Aorta (tissue), 5 donors: ENCODE data around the gene DCC. TPM values are rescaled to one million over a fixed set of nuclear protein-coding genes. Genes with fewer than 3 reads are reported as not detected.

ENCODE experiments used
- ATAC-seq: fragments of 200-7000 bp; cut with Tn5 transposase; one replicate; pipeline ENCODE4 v1.9.1; 2022; ENCODE audit warnings: moderate library complexity; ENCODE audit not compliant: low FRiP score
- DNase-seq, 2 donors: peaks; one replicate each; pipeline ENCODE4 v3.0.0-alpha.2; 2020
- H3K27ac ChIP-seq, 2 donors: one replicate each; pipeline ENCODE4 v1.5.1; 2013; ENCODE audit warnings: low read length in 2 of 2, mild to moderate bottlenecking in 2 of 2, moderate library complexity in 2 of 2, control low read depth in 1 of 2, inconsistent platforms in 1 of 2, low read depth in 1 of 2
- H3K27me3 ChIP-seq, 2 donors: one replicate each; pipeline ENCODE4 v1.6.1; 2013; ENCODE audit warnings: control low read depth in 1 of 2, low read length in 1 of 2, mild to moderate bottlenecking in 1 of 2, moderate library complexity in 1 of 2; ENCODE audit not compliant: insufficient read depth in 2 of 2, control insufficient read depth in 1 of 2
- H3K36me3 ChIP-seq, 2 donors: one replicate each; pipeline ENCODE4 v1.6.1; 2013; ENCODE audit warnings: control low read depth in 1 of 2, low read length in 1 of 2, mild to moderate bottlenecking in 1 of 2; ENCODE audit not compliant: insufficient read depth in 2 of 2, control insufficient read depth in 1 of 2
- H3K4me1 ChIP-seq, 2 donors: one replicate each; pipeline ENCODE4 v1.6.1; 2013; ENCODE audit warnings: low read length in 2 of 2, control low read depth in 1 of 2, mild to moderate bottlenecking in 1 of 2, moderate library complexity in 1 of 2; ENCODE audit not compliant: insufficient read depth in 2 of 2, control insufficient read depth in 1 of 2
- H3K4me3 ChIP-seq, 2 donors: one replicate each; pipeline ENCODE4 v1.5.1; 2013; ENCODE audit warnings: low read length in 2 of 2, control low read depth in 1 of 2, mild to moderate bottlenecking in 1 of 2
- H3K9me3 ChIP-seq: one replicate; pipeline ENCODE4 v1.6.1; 2013; ENCODE audit warnings: mild to moderate bottlenecking, low read length; ENCODE audit not compliant: control insufficient read depth
- WGBS, 2 donors: extraction: QIAGEN DNeasy Blood & Tissue Kit; methylation state at CpG; one replicate each; pipeline ENCODE4 v1.1.7; 2013; 5-methylcytosine and 5-hydroxymethylcytosine counted together
- intact Hi-C, 2 donors: fragments of 100-400 bp; cut with DNase I; formaldehyde crosslinking; loops; one replicate each; pipeline versions ENCODE4 v1.14.2 to v1.15.0; 2022
- polyA plus RNA-seq, 2 donors: library from polyadenylated mRNA; stranded (reverse); fragments of 200-250 nt; gene quantifications; one replicate each; pipeline ENCODE4 v1.2.3, GENCODE V29; 2013
- total RNA-seq, 2 donors: library from RNA; stranded (reverse); fragmentation: NEBNext Ultra II Directional; extraction: Animal tissue kit (Norgen Biotek cat#: 25700); gene quantifications; one replicate each; pipeline ENCODE4 v1.2.1, GENCODE V29; 2021
- donor health status: healthy with polysubstance abuse.
- donor health status: Bipolar disorder and iron deficiency.
- donor health status: DM: no; HTN: no; CAD: no.
- donor health status: DM: no; HTN: no; CAD: no.
- donor health status: DM: yes; HTN: yes; CAD: no.

Gene DCC
- total and polyA plus RNA-seq, 4 donors, result 0.78 TPM; not detected in 3

DNA sequence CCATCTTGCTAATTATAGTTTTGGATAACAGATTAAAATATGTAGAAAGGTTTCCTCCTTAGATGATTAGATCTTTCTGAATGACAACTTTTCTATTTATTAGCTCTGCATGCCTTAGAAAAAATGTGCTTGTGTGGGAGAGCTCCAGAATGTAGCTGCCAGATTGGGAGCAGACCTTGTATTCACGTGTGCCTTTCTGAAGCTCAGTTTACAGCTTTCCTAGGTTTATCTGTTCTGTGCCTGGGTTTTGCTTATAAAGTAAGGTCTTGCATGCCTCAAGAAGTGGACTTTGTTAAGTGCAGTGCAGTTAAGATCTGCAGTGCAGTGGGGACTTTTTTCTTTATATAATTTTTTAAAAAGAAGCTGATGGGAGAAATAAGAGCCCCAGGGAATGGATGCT is 179.0 kb downstream of the DCC start:
- intact Hi-C loops, result no loop called here
- DNase-seq, result no peak
- Histone ChIP-seq H3K27me3 (no peaks in the 10 kb centered on the region), H3K4me3 (no peak overlapping the region), H3K9me3 (no peaks in the 10 kb centered on the region), H3K4me1 (no peaks in the 10 kb centered on the region), H3K27ac (no peak overlapping the region), H3K36me3 (no peaks in the 10 kb centered on the region)
- no peak for ATAC-seq
- 10 to 19% methylated on average over 1 of the region's 1 CpG for WGBS, 2 donors

DNA sequence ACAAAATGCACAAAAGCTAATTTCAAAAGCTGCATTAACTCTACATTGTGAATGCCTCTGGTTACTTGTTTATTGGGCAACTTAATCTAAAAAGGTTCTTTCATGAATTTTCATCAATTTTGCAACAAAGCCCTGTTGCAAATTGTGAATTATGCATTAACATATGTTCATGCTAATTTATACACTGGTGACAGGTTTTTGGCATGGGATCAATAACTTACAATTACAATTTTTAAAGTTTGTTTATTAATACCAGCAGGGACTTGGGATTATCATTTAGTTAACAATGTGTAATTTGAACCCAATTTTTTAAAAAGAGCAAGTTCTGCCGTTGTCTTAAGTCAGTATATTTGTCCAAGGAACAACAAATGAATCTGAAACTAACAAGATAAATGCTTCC is 183.6 kb downstream of the DCC start:
- Histone ChIP-seq H3K27ac (no peak overlapping the region), H3K27me3 (no peaks in the 10 kb centered on the region), H3K4me1 (no peaks in the 10 kb centered on the region), H3K9me3 (no peaks in the 10 kb centered on the region), H3K36me3 (no peaks in the 10 kb centered on the region), H3K4me3 (no peak overlapping the region)
- intact Hi-C loops, result no loop called here
- ATAC-seq (no peak), DNase-seq (no peak)
- 45 to 48% methylated on average over 1 of the region's 1 CpG for WGBS, 2 donors

DNA sequence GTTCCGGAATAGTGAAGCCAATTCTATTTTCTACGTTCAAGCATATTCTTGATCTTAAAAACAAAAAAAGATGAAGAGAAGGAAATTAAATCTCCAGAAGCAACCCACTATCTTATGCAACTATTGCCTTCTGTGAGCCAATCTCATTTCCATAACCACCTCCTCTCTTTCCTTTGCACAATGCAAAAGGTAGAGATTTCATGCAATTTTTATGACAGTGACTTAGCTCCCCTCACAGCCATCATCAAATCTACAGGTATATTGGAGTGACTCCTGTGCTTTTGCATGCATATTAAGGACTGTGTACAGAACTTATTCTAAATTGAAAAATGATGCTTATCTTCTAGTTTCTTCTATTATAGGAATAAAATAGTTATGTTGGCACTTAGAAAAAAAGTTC is 191.8 kb downstream of the DCC start:
- no peaks in the 10 kb centered on the region for H3K4me1 ChIP-seq
- intact Hi-C loops, result no loop called here
- no peak overlapping the region for H3K27ac ChIP-seq
- no peak overlapping the region for H3K4me3 ChIP-seq
- H3K9me3 ChIP-seq, result no peaks in the 10 kb centered on the region
- 88 to 89% methylated on average over 2 of the region's 2 CpGs for WGBS, 2 donors
- DNase-seq (no peak), ATAC-seq (no peak)
- H3K36me3 ChIP-seq, result no peaks in the 10 kb centered on the region
- no peaks in the 10 kb centered on the region for H3K27me3 ChIP-seq

DNA sequence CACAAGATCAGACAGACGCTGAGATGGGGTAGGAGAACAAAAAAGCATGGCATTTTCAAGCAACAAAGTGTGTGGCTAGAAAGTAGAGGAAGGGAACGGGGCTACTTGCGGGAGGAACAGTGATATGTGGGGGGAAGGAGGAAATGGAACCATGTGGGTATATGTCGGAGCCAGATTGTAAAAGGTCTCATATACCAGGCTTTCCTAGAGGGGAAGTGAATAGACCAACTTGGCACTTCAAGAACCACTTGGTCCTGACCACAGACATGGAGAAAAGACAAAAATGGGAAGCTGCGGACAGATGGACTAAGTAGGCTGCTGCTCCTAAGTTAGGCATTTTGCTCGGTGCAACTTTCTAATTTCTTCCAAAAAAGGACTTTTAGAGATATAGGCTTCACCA is 196.0 kb downstream of the DCC start:
- Histone ChIP-seq H3K36me3 (no peaks in the 10 kb centered on the region), H3K4me3 (no peak overlapping the region), H3K9me3 (no peaks in the 10 kb centered on the region), H3K27ac (no peak overlapping the region), H3K4me1 (no peaks in the 10 kb centered on the region), H3K27me3 (no peaks in the 10 kb centered on the region)
- 69 to 74% methylated on average over 6 of the region's 6 CpGs for WGBS, 2 donors
- ATAC-seq (no peak), DNase-seq (no peak)
- intact Hi-C loops, result no loop called here

DNA sequence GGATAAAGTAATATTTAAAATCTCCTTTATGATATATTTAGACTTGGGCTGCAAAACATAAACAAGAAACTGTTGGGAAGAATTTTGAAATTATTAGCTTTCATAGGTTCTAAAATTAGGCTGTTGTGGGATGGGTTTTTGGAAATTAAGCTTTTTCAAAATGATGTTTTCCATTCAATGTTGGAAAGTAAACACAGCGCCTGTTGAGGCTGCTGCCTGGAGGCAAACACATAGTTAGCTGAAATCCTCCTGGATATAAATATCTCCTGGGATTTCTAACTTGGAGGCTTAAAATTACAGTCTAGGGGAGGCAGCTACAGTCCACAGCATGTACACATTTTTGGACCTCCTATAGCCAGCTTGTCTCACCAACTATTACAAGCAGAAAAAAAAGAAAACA is 197.3 kb downstream of the DCC start:
- Histone ChIP-seq H3K9me3 (no peaks in the 10 kb centered on the region), H3K36me3 (no peaks in the 10 kb centered on the region), H3K4me3 (no peak overlapping the region), H3K4me1 (no peaks in the 10 kb centered on the region), H3K27me3 (no peaks in the 10 kb centered on the region), H3K27ac (no peak overlapping the region)
- DNase-seq (no peak), ATAC-seq (no peak)
- intact Hi-C loops, result no loop called here
- WGBS, 2 donors, result 47% methylated on average over 1 of the region's 1 CpG

DNA sequence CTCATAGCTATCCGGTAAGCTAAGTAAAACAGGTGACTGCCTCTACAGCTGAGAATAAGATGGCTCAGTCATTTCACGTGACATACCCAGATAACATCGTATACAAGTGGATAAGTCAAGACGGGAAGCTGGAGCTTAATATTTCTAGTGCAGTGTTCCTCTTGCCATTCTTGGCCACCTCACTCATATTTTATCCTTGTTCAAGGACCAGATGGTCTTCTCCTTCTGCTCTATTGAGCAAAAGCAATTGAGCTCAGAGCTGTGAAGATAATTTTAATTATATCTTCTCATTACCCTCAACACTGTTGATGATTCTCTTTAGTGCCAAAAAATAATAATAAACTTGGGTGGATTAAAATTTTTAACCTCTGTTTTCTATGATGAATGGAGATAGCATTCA is 201.1 kb downstream of the DCC start:
- Histone ChIP-seq H3K27me3 (no peaks in the 10 kb centered on the region), H3K4me3 (no peak overlapping the region), H3K4me1 (no peaks in the 10 kb centered on the region), H3K9me3 (no peaks in the 10 kb centered on the region), H3K27ac (no peak overlapping the region), H3K36me3 (no peaks in the 10 kb centered on the region)
- 91 to 94% methylated on average over 4 of the region's 4 CpGs for WGBS, 2 donors
- ATAC-seq (no peak), DNase-seq (no peak)
- intact Hi-C loops, result no loop called here

DNA sequence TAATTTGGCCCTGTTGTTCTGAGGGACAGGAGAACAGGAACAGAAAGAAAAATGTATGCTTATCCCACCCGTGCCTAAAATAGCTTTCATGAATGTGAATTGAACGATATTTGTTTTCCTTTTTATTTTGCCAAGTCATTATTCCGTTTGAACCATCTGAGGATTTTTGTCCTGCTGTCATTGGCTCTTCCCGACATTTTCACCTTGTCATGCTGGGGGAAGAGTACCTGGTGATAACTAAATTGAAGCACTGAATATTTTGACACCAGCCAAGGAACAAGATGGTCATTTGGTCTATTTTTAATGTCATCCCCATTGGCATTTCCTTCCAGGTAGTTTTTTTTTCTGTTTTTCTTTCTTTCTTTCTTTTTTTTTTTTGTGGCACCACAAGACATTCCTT is 204.1 kb downstream of the DCC start:
- ATAC-seq, result no peak
- no peaks in the 10 kb centered on the region for H3K27me3 ChIP-seq
- no peak overlapping the region for H3K4me3 ChIP-seq
- no peak overlapping the region for H3K27ac ChIP-seq
- DNase-seq, result no peak
- no peaks in the 10 kb centered on the region for H3K36me3 ChIP-seq
- no peaks in the 10 kb centered on the region for H3K9me3 ChIP-seq
- intact Hi-C loops, result no loop called here
- H3K4me1 ChIP-seq, result no peaks in the 10 kb centered on the region
- WGBS, 2 donors, result 30 to 43% methylated on average over 4 of the region's 4 CpGs

DNA sequence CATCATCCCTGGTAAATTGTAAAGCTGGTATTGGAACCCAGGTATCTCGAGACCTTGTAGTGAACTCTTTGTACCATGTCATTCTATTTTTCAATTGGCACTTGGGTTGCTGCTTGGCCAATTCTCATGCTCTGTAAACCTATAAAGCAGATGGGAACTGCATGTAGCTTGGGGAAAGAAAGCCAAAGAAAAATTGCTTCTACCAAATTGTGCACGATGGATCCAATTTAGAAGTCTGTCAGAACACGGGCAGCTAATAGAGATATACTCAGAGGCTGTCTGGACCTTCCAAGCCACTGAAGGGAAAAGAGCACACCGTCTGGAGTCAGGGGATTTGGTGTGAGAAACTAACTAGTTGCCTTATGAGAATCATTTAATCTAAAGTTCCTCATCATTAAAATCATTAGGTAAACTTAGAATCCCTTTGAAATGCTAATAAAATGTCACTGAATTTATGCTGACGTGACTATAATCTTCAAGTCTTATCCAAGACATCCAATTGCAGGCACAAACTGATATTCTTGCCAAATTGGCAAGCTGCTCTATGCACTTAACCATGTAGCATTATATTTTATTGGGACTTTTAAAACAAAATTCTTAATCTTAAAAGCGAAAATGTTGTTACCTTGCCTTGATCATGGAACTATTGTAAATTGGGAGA is 206.8 kb downstream of the DCC start:
- 72 to 74% methylated on average over 6 of the region's 6 CpGs for WGBS, 2 donors
- ATAC-seq (no peak), DNase-seq (no peak)
- H3K4me1 ChIP-seq, result no peaks in the 10 kb centered on the region
- no peaks in the 10 kb centered on the region for H3K9me3 ChIP-seq
- H3K4me3 ChIP-seq, result no peak overlapping the region
- H3K27ac ChIP-seq, result no peak overlapping the region
- no peaks in the 10 kb centered on the region for H3K36me3 ChIP-seq
- H3K27me3 ChIP-seq, result no peaks in the 10 kb centered on the region
- intact Hi-C loops, result no loop called here

DNA sequence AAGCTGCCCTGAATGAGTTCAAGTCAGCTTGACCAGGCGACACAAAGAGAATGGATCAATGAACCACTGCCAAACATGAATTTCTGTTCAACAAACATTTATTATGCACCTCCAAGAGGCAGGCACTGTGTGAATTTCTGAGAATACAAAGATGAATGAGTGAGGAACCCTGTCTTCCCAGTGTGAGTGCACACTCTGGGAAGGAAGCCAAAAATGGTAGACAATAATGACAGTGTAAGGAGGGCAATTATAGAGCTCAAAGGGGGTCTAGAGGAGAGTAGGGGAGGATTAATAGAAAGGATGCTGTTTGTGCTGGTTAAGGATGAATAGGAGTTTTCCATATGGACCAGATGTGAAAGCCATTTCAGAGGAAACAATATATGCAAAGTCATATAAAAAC is 213.4 kb downstream of the DCC start:
- no peak overlapping the region for H3K4me3 ChIP-seq
- H3K9me3 ChIP-seq, result no peaks in the 10 kb centered on the region
- ATAC-seq (no peak), DNase-seq (no peak)
- WGBS, 2 donors, result 78 to 86% methylated on average over 1 of the region's 1 CpG
- H3K4me1 ChIP-seq, result no peaks in the 10 kb centered on the region
- H3K36me3 ChIP-seq, result no peaks in the 10 kb centered on the region
- no peaks in the 10 kb centered on the region for H3K27me3 ChIP-seq
- intact Hi-C loops, result no loop called here
- H3K27ac ChIP-seq, result no peak overlapping the region
